Measurements from ENCODE around the gene CLN5. TPM values are rescaled to one million over a fixed set of nuclear protein-coding genes. Genes with fewer than 3 reads are reported as not detected.
A peak's percentile ranks its signal among the peaks of the same experiment; 100 is the strongest.
"Not testable (repeated sequence)": the region's sequence is repeated elsewhere in the genome, so short reads cannot be mapped to it uniquely, and the experiment has no call there.

CLN5 gene
- total and polyA plus RNA-seq, 9 donors = 31.7 to 52.2 (median 36.6) TPM

DNA sequence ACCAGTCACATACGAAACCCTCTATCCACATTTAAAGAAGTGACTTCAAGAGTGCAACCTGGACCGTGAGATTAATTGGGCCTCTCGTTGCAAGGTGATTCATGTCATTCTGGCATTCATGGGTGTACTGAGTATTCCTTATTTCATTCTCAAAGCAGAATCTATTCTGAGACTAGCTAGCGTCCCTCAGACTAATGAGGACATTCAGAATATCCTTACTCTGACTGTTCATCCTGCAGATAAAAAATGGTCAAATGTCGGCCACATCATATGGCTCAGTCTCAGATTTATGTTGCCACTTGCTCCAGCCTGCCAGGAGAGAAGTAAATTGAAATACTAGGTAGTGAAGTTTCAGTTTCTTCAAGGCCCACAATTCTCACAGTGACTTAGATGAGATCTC lies 36.2 kb upstream of the CLN5 start:
- Histone ChIP-seq H3K27me3 (no peaks in the 10 kb centered on the region), H3K9me3 (peaks cover 0 to 4% of the 10 kb centered on the region in 2 donors), H3K27ac (no peak overlapping the region), H3K4me3 (no peak overlapping the region), H3K36me3 (no peaks in the 10 kb centered on the region), H3K4me1 (ENCODE audit: insufficient read depth) (no peaks in the 10 kb centered on the region)
- 70 to 75% (median 72%) methylated on average over 5 of the region's 5 CpGs for WGBS, 3 donors
- TF ChIP-seq, protein P1, sequence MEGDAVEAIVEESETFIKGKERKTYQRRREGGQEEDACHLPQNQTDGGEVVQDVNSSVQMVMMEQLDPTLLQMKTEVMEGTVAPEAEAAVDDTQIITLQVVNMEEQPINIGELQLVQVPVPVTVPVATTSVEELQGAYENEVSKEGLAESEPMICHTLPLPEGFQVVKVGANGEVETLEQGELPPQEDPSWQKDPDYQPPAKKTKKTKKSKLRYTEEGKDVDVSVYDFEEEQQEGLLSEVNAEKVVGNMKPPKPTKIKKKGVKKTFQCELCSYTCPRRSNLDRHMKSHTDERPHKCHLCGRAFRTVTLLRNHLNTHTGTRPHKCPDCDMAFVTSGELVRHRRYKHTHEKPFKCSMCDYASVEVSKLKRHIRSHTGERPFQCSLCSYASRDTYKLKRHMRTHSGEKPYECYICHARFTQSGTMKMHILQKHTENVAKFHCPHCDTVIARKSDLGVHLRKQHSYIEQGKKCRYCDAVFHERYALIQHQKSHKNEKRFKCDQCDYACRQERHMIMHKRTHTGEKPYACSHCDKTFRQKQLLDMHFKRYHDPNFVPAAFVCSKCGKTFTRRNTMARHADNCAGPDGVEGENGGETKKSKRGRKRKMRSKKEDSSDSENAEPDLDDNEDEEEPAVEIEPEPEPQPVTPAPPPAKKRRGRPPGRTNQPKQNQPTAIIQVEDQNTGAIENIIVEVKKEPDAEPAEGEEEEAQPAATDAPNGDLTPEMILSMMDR (IDR thresholded peaks at IDR 0.05) = no peak
- no peak for DNase-seq
- intact Hi-C loops (cut with DNase I) = no loop called here

DNA sequence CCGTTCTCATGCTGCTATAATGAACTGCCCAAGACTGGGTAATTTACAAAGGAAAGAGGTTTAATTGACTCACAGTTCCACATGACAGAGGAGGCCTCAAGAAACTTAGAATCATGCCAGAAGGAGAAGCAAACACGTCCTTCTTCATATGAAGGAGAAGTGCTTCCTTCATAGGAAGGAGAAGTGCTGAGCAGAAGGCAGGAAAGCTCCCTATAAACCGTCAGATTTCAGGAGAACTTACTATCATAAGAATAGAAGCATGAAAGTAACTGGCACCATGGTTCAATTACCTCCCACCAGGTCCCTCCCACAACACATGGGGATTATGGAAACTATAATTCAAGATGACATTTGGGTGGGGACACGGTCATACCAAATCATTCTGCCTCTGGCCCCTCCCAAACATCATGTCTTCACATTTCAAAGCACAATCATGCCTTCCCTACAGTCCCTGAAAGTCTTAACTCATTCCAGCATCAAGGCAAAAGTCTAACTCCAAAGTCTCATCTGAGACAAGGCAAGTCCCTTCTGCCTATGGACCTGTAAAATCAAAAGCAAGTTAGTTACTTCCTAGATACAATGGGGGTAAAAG lies 32.9 kb upstream of the CLN5 start:
- Histone ChIP-seq H3K27me3 (no peaks in the 10 kb centered on the region), H3K4me1 (ENCODE audit: insufficient read depth) (no peaks in the 10 kb centered on the region), H3K4me3 (no peak overlapping the region), H3K36me3 (no peaks in the 10 kb centered on the region), H3K27ac (no peak overlapping the region), H3K9me3 (peaks cover 0 to 7% of the 10 kb centered on the region in 2 donors)
- no peak for DNase-seq
- intact Hi-C loops (cut with DNase I) = no loop called here
- TF ChIP-seq POLR2A (IDR thresholded peaks at IDR 0.05) (no peak), EP300 (IDR thresholded peaks at IDR 0.05) (no peak)
- TF ChIP-seq, protein P1 (IDR thresholded peaks at IDR 0.05) = no peak
- WGBS, 3 donors = 76 to 77% (median 76%) methylated on average over 4 of the region's 4 CpGs

GRCh38 chr13:76959734-76960133 lies 32.1 kb upstream of the CLN5 start:
- H3K36me3 ChIP-seq; intact Hi-C loops (cut with DNase I); H3K9me3 ChIP-seq; DNase-seq; H3K4me3 ChIP-seq; H3K4me1 ChIP-seq (ENCODE audit: insufficient read depth); H3K27me3 ChIP-seq; H3K27ac ChIP-seq: not testable (repeated sequence)

GRCh38 chr13:76965759-76966421 lies 26.0 kb upstream of the CLN5 start:
- DNase-seq = peak; percentile 62 to 82 (median 74)

DNA sequence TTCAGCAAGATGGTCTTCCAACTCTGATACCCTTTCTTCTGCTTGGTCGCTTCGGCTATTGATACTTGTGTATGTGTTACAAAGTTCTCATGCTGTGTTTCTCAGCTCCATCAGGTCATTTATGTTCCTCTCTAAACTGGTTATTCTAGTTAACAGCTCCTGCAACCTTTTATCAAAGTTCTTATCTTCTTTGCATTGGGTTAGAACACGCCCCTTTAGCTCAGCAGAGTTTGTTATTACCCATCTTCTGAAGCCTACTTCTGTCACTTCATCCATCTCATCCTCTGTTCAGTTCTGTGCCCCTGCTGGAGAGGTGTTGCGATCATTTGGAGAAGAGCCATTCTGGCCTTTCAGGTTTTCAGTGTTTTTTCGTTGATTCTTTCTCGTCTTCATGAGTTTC lies 24.9 kb upstream of the CLN5 start:
- Histone ChIP-seq H3K4me1 (ENCODE audit: insufficient read depth) (no peaks in the 10 kb centered on the region), H3K4me3 (no peak overlapping the region), H3K27me3 (no peaks in the 10 kb centered on the region), H3K9me3 (no peaks in the 10 kb centered on the region), H3K27ac (no peak overlapping the region), H3K36me3 (no peaks in the 10 kb centered on the region)
- WGBS, 3 donors = 95 to 98% (median 97%) methylated on average over 6 of the region's 6 CpGs
- no peak for DNase-seq
- intact Hi-C loops (cut with DNase I) = no loop called here
- TF ChIP-seq EP300 (IDR thresholded peaks at IDR 0.05) (no peak), POLR2A (IDR thresholded peaks at IDR 0.05) (no peak)
- TF ChIP-seq, protein P1 (IDR thresholded peaks at IDR 0.05) = no peak

More at GRCh38 chr13:76965759-76966421, 26.0 kb upstream of the CLN5 start:
- no peaks in the 10 kb centered on the region for H3K27me3 ChIP-seq
- no peak overlapping the region for H3K27ac ChIP-seq
- WGBS, 3 donors = 13 to 28% (median 21%) methylated on average over 6 of the region's 6 CpGs
- intact Hi-C loops (cut with DNase I) = no loop called here
- peaks cover 0 to under 1% of the 10 kb centered on the region in 2 donors for H3K9me3 ChIP-seq
- no peak overlapping the region for H3K4me3 ChIP-seq
- H3K4me1 ChIP-seq (ENCODE audit: insufficient read depth) = no peaks in the 10 kb centered on the region
- H3K36me3 ChIP-seq = no peaks in the 10 kb centered on the region
- TF ChIP-seq POLR2A (IDR thresholded peaks at IDR 0.05) (no peak), EP300 (IDR thresholded peaks at IDR 0.05) (no peak)
- TF ChIP-seq, protein P1 (IDR thresholded peaks at IDR 0.05) = no peak
